CD4-positive, CD25-positive, alpha-beta regulatory T cell (primary cell): ENCODE measurements around the gene ZAR1. TPM values are rescaled to one million over a fixed set of nuclear protein-coding genes. Genes with fewer than 3 reads are reported as not detected.

Source experiments
- ATAC-seq, 2 donors: fragments of 150-1000 bp; cut with Tn5 transposase; one replicate each; pipeline ENCODE4 v1.10.0; 2021; ENCODE audit warnings: low read depth in 2 of 2, moderate number of reproducible peaks in 2 of 2, moderate library complexity in 1 of 2
- DNase-seq, 3 donors: peaks; one replicate each; pipeline versions ENCODE4 v3.0.0 to v3.0.0-alpha.2; 2012 to 2022; ENCODE audit warnings: mixed read lengths in 1 of 3
- H3K27ac ChIP-seq: one replicate; pipeline ENCODE4 v1.7.0; 2013; ENCODE audit warnings: mild to moderate bottlenecking, low read length; ENCODE audit not compliant: insufficient read depth, poor library complexity, severe bottlenecking
- H3K27me3 ChIP-seq: one replicate; pipeline ENCODE4 v1.7.0; 2013; ENCODE audit warnings: low read length; ENCODE audit not compliant: control insufficient read depth, insufficient read depth
- H3K36me3 ChIP-seq: one replicate; pipeline ENCODE4 v1.7.0; 2013; ENCODE audit warnings: mild to moderate bottlenecking, low read length, moderate library complexity; ENCODE audit not compliant: control insufficient read depth, insufficient read depth
- H3K4me1 ChIP-seq: 2 replicates; pipeline ENCODE4 v1.7.0; 2013; ENCODE audit warnings: mild to moderate bottlenecking, low read length; ENCODE audit not compliant: insufficient read depth, control insufficient read depth, poor library complexity, severe bottlenecking
- H3K4me3 ChIP-seq: one replicate; pipeline ENCODE4 v1.7.0; 2013; ENCODE audit warnings: low read depth, mild to moderate bottlenecking, low read length, moderate library complexity
- H3K9me3 ChIP-seq, 2 experiments: 1 replicate in 1 of 2; 2 replicates in 1 of 2; pipeline ENCODE4 v1.7.0; 2013; ENCODE audit warnings: low read length in 2 of 2, mild to moderate bottlenecking in 1 of 2, moderate library complexity in 1 of 2; ENCODE audit not compliant: control insufficient read depth in 2 of 2
- H3K27ac Mint-ChIP-seq, 3 donors: one replicate each; pipeline ENCODE4 v1.8.0; 2020 to 2022; ENCODE audit warnings: mild to moderate bottlenecking in 3 of 3, mixed read lengths in 3 of 3, moderate library complexity in 2 of 3
- H3K27me3 Mint-ChIP-seq: one replicate; pipeline ENCODE4 v1.8.0; 2022; ENCODE audit warnings: mild to moderate bottlenecking, mixed read lengths
- H3K36me3 Mint-ChIP-seq: one replicate; pipeline ENCODE4 v1.8.0; 2020; ENCODE audit warnings: mixed read lengths
- H3K4me1 Mint-ChIP-seq, 4 donors: one replicate each; pipeline ENCODE4 v1.8.0; 2020 to 2022; ENCODE audit warnings: mixed read lengths in 4 of 4, mild to moderate bottlenecking in 1 of 4
- H3K4me3 Mint-ChIP-seq, 4 donors: one replicate each; pipeline ENCODE4 v1.8.0; 2020 to 2022; ENCODE audit warnings: mild to moderate bottlenecking in 4 of 4, mixed read lengths in 4 of 4, moderate library complexity in 3 of 4
- H3K9me3 Mint-ChIP-seq, 7 donors: one replicate each; pipeline ENCODE4 v1.8.0; 2020 to 2022; ENCODE audit warnings: mixed read lengths in 7 of 7, mild to moderate bottlenecking in 3 of 7, moderate library complexity in 2 of 7
- polyA plus RNA-seq, 4 donors: library from polyadenylated mRNA; unstranded; fragments of 300-500 nt; fragmentation: Illumina TruSeq; gene quantifications; one replicate each; pipeline ENCODE4 v1.2.3, GENCODE V29; 2021
- total RNA-seq: library from RNA; stranded (reverse); gene quantifications from one replicate; pipeline ENCODE4 v1.2.3, GENCODE V29; 2022

ZAR1 gene
- total and polyA plus RNA-seq, 5 donors from 2014 or later: not detected

- H3K4me3 ChIP-seq: no peak overlapping the region
- peaks cover 8% of the 10 kb centered on the region for H3K4me1 ChIP-seq
Observed at GRCh38 chr4:48490680-48491513, 845 bp downstream of the ZAR1 start.

GRCh38 chr4:48491514-48492176 is 1.6 kb downstream of the ZAR1 start:
- Histone ChIP-seq H3K36me3 (no peaks in the 10 kb centered on the region), H3K9me3 (no peaks in the 10 kb centered on the region), H3K4me3 (no peak overlapping the region), H3K27me3 (peaks cover 35% of the 10 kb centered on the region), H3K4me1 (peaks cover 8% of the 10 kb centered on the region), H3K27ac (no peak overlapping the region)
- Mint-ChIP-seq H3K27me3 (peaks cover 47% of the 10 kb centered on the region), H3K36me3 (peaks cover 9% of the 10 kb centered on the region), H3K27ac (no peak overlapping the region), H3K4me1 (peaks cover 0 to 6% (median 2%) of the 10 kb centered on the region in 4 donors), H3K9me3 (peaks cover 0 to 1% (median 0%) of the 10 kb centered on the region in 7 donors), H3K4me3 (peak overlapping the region in 1 of 4 donors; percentile 66)
- no peak for ATAC-seq
- no peak for DNase-seq

More at GRCh38 chr4:48490680-48491513, 845 bp downstream of the ZAR1 start:
- ATAC-seq (no peak), DNase-seq (no peak)
- Mint-ChIP-seq H3K9me3 (peaks cover 0 to 1% (median 0%) of the 10 kb centered on the region in 7 donors), H3K4me3 (peak overlapping the region in 1 of 4 donors; percentile 24), H3K27me3 (peaks cover 55% of the 10 kb centered on the region), H3K4me1 (peaks cover 0 to 6% (median 2%) of the 10 kb centered on the region in 4 donors), H3K36me3 (peaks cover 4% of the 10 kb centered on the region), H3K27ac (no peak overlapping the region)
- no peak overlapping the region for H3K27ac ChIP-seq
- no peaks in the 10 kb centered on the region for H3K36me3 ChIP-seq
- no peaks in the 10 kb centered on the region for H3K9me3 ChIP-seq
- H3K27me3 ChIP-seq: peaks cover 38% of the 10 kb centered on the region

- Mint-ChIP-seq H3K4me1 (peaks cover 0 to 6% (median 2%) of the 10 kb centered on the region in 4 donors), H3K27ac (no peak overlapping the region)
- ATAC-seq: no peak
Observed at GRCh38 chr4:48493452-48494100, 3.5 kb downstream of the ZAR1 start.

GRCh38 chr4:48495941-48496340 is 5.9 kb downstream of the ZAR1 start:
- ATAC-seq (no peak), DNase-seq (no peak)
- Mint-ChIP-seq H3K27ac (no peak overlapping the region), H3K36me3 (peaks cover 21% of the 10 kb centered on the region), H3K9me3 (no peaks in the 10 kb centered on the region), H3K4me1 (peaks cover 0 to 19% (median 12%) of the 10 kb centered on the region in 4 donors), H3K4me3 (no peak overlapping the region), H3K27me3 (peaks cover 17% of the 10 kb centered on the region)
- no peaks in the 10 kb centered on the region for H3K9me3 ChIP-seq
- H3K4me1 ChIP-seq: no peaks in the 10 kb centered on the region
- no peak overlapping the region for H3K27ac ChIP-seq
- peaks cover 8% of the 10 kb centered on the region for H3K27me3 ChIP-seq
- H3K36me3 ChIP-seq: peaks cover 25% of the 10 kb centered on the region
- no peak overlapping the region for H3K4me3 ChIP-seq

More at GRCh38 chr4:48493452-48494100, 3.5 kb downstream of the ZAR1 start:
- H3K9me3 Mint-ChIP-seq: no peaks in the 10 kb centered on the region
- peaks cover 8% of the 10 kb centered on the region for H3K4me1 ChIP-seq
- H3K4me3 Mint-ChIP-seq: no peak overlapping the region
- no peak overlapping the region for H3K27ac ChIP-seq
- peaks cover 9% of the 10 kb centered on the region for H3K36me3 Mint-ChIP-seq
- H3K27me3 Mint-ChIP-seq: peaks cover 31% of the 10 kb centered on the region
- H3K9me3 ChIP-seq: no peaks in the 10 kb centered on the region
- no peak overlapping the region for H3K4me3 ChIP-seq
- H3K27me3 ChIP-seq: peaks cover 19% of the 10 kb centered on the region
- peaks cover 6% of the 10 kb centered on the region for H3K36me3 ChIP-seq
- no peak for DNase-seq

- H3K4me1 ChIP-seq: no peaks in the 10 kb centered on the region
- H3K27me3 ChIP-seq: no peaks in the 10 kb centered on the region
- Mint-ChIP-seq H3K27me3 (no peaks in the 10 kb centered on the region), H3K9me3 (no peaks in the 10 kb centered on the region), H3K4me3 (no peak overlapping the region), H3K4me1 (peaks cover 0 to 21% (median 13%) of the 10 kb centered on the region in 4 donors), H3K36me3 (peaks cover 32% of the 10 kb centered on the region), H3K27ac (peak overlapping the region in 1 of 3 donors; percentile 43)
- no peak overlapping the region for H3K4me3 ChIP-seq
- H3K9me3 ChIP-seq: no peaks in the 10 kb centered on the region
- no peak overlapping the region for H3K27ac ChIP-seq
- peaks cover 32% of the 10 kb centered on the region for H3K36me3 ChIP-seq
- DNase-seq (no peak), ATAC-seq (no peak)
Observed at GRCh38 chr4:48498895-48499294, 8.8 kb downstream of the ZAR1 start.

- Mint-ChIP-seq H3K4me1 (peaks cover 0 to 24% (median 11%) of the 10 kb centered on the region in 4 donors), H3K9me3 (no peaks in the 10 kb centered on the region), H3K36me3 (peaks cover 37% of the 10 kb centered on the region), H3K27me3 (no peaks in the 10 kb centered on the region), H3K27ac (peak overlapping the region in 1 of 3 donors; percentile 39), H3K4me3 (peak overlapping the region in 1 of 4 donors; percentile 10)
- Histone ChIP-seq H3K27me3 (no peaks in the 10 kb centered on the region), H3K4me3 (peak overlapping the region; percentile 22), H3K36me3 (peaks cover 35% of the 10 kb centered on the region), H3K27ac (no peak overlapping the region), H3K4me1 (no peaks in the 10 kb centered on the region), H3K9me3 (no peaks in the 10 kb centered on the region)
- ATAC-seq (no peak), DNase-seq (peak in 1 of 3 donors; percentile 45)
Observed at GRCh38 chr4:48499551-48500066, 9.6 kb downstream of the ZAR1 start.

GRCh38 chr4:48503233-48504025 is 13.4 kb downstream of the ZAR1 start:
- Histone ChIP-seq H3K27ac (no peak overlapping the region), H3K27me3 (no peaks in the 10 kb centered on the region), H3K36me3 (peaks cover 59% of the 10 kb centered on the region), H3K4me1 (no peaks in the 10 kb centered on the region), H3K4me3 (no peak overlapping the region), H3K9me3 (no peaks in the 10 kb centered on the region)
- Mint-ChIP-seq H3K27ac (no peak overlapping the region), H3K27me3 (no peaks in the 10 kb centered on the region), H3K36me3 (peaks cover 44% of the 10 kb centered on the region), H3K4me3 (no peak overlapping the region), H3K9me3 (no peaks in the 10 kb centered on the region), H3K4me1 (peaks cover 6 to 24% (median 13%) of the 10 kb centered on the region in 4 donors)
- ATAC-seq (no peak), DNase-seq (no peak)
